ENCODE results near the gene RCN1. TPM values are rescaled to one million over a fixed set of nuclear protein-coding genes. Genes with fewer than 3 reads are reported as not detected.

The RCN1 gene
- total RNA-seq, 1 experiment from 2014 or later: 99.8 TPM

- H2AFZ ChIP-seq (ENCODE audit: low read depth, low read length, poor library complexity, severe bottlenecking): no peak overlapping the region
- no peaks in the 10 kb centered on the region for H3K79me2 ChIP-seq (ENCODE audit: insufficient read depth, low read length)
- no peaks in the 10 kb centered on the region for H4K20me1 ChIP-seq (ENCODE audit: insufficient read depth)
- H3K4me3 ChIP-seq (replicated peaks in 1 of 2; ENCODE audit: low read depth in 1 of 2, low read length in 2 of 2): no peak overlapping the region
- RAD21 ChIA-PET (ENCODE audit: low non-redundant PET in 1 of 2, low total read pairs in 2 of 2, uncharacterized antibody in 2 of 2, unreplicated experiment in 2 of 2): no interaction called here
- TF ChIP-seq ZFX (IDR thresholded peaks at IDR 0.05) (no peak), EZH2 (IDR thresholded peaks at IDR 0.05) (no peak), TCF7L2 (IDR thresholded peaks at IDR 0.05; ENCODE audit: borderline replicate concordance, extremely low read depth, insufficient read depth, insufficient read length) (no peak), SIN3A (IDR thresholded peaks at IDR 0.05; ENCODE audit: low read depth) (no peak), SP1 (IDR thresholded peaks at IDR 0.05; ENCODE audit: low read depth) (no peak), ELF1 (IDR thresholded peaks at IDR 0.05; ENCODE audit: borderline replicate concordance, low read depth) (no peak), ATF3 (IDR thresholded peaks at IDR 0.05) (no peak), JUND (IDR thresholded peaks at IDR 0.05) (no peak), EGR1 (IDR thresholded peaks at IDR 0.05; ENCODE audit: low read depth) (no peak), ZBTB33 (IDR thresholded peaks at IDR 0.05; ENCODE audit: extremely low read depth, insufficient replicate concordance, low read length) (no peak), YY1 (IDR thresholded peaks at IDR 0.05; ENCODE audit: extremely low read depth, insufficient replicate concordance, low read depth, low read length) (no peak), CBX3 (IDR thresholded peaks at IDR 0.05; ENCODE audit: low read depth) (no peak), FOSL1 (IDR thresholded peaks at IDR 0.05; ENCODE audit: low read depth) (no peak), POLR2AphosphoS5 (IDR thresholded peaks at IDR 0.05; ENCODE audit: low read depth, low read length) (no peak), MAX (IDR thresholded peaks at IDR 0.05) (no peak), POLR2A (IDR thresholded peaks at IDR 0.05; ENCODE audit: borderline replicate concordance, extremely low read depth, insufficient read depth, insufficient read length) (no peak), RAD21 (IDR thresholded peaks at IDR 0.05; ENCODE audit: low read depth) (no peak), ZNF274 (IDR thresholded peaks at IDR 0.05; ENCODE audit: low read depth, low read length) (no peak), SRF (IDR thresholded peaks at IDR 0.05; ENCODE audit: low read depth) (no peak), CEBPB (IDR thresholded peaks at IDR 0.05; ENCODE audit: low read depth) (no peak)
- POLR2A ChIA-PET: no interaction called here
- no peak overlapping the region for H3K9ac ChIP-seq (ENCODE audit: low read length)
- 0 out of 2 replicates have a peak, but pooled peaks cover 3% of the 10 kb centered on the region for H3K27me3 ChIP-seq (ENCODE audit: insufficient read depth, low read length)
- intact Hi-C loops (cut with micrococcal nuclease): no loop called here
- no peaks in the 10 kb centered on the region for H3K4me1 ChIP-seq (ENCODE audit: control insufficient read depth in 1 of 2, insufficient read depth in 2 of 2, low read length in 2 of 2)
- no peak overlapping the region for H3K27ac ChIP-seq (ENCODE audit: low read depth, low read length)
- no peaks in the 10 kb centered on the region for H3K9me2 ChIP-seq (ENCODE audit: insufficient read depth)
- no peak for DNase-seq (ENCODE audit: low read depth, low spot score)
- no TSS peak for BruUV-seq (replicated peaks)
- CTCF ChIA-PET: no interaction called here
- no peaks in the 10 kb centered on the region for H3K9me3 ChIP-seq (ENCODE audit: control insufficient read depth in 1 of 2, insufficient read depth in 1 of 2, low read depth in 1 of 2, low read length in 2 of 2)
- no peak for ATAC-seq
- H3K4me2 ChIP-seq (ENCODE audit: low read length): no peak overlapping the region
- no peaks in the 10 kb centered on the region for H3K36me3 ChIP-seq (ENCODE audit: control insufficient read depth in 1 of 2, insufficient read depth in 2 of 2, low read length in 2 of 2)
These were observed 58.0 kb downstream of the RCN1 start for GRCh38 chr11:32148895-32149294.
